SK-N-SH (cell line): Measurements from ENCODE around the gene CALML3. TPM values are rescaled to one million over a fixed set of nuclear protein-coding genes. Genes with fewer than 3 reads are reported as not detected.

Source experiments
- CTCF ChIA-PET: fragments of 300-600, 350-600 bp; formaldehyde crosslinking; extraction: SDS; loops from one replicate; lab custom pipeline; 2021; lab: Yijun Ruan, JAX
- POLR2A ChIA-PET: fragments of 350-600 bp; sonication (Branson Sonifier 250); formaldehyde crosslinking; extraction: SDS; loops from one replicate; lab custom pipeline; 2020; ENCODE audit warnings: antibody characterized with exemption, inconsistent platforms; lab: Yijun Ruan, JAX
- DNase-seq: peaks from one replicate; pipeline ENCODE4 v3.0.0; 2012
- H2AFZ ChIP-seq: fragments of 200-600 bp; sonication (generic); 2 replicates; pipeline ENCODE4 v1.8.1; 2016; ENCODE audit warnings: antibody characterized with exemption, mild to moderate bottlenecking, low read depth
- H3F3A ChIP-seq: fragments of 200-600 bp; sonication (generic); replicated peaks from 2 replicates; pipeline ENCODE3; 2016; ENCODE audit warnings: antibody characterized with exemption, mild to moderate bottlenecking; ENCODE audit not compliant: insufficient read depth
- H3K27ac ChIP-seq, 2 experiments: fragments of 200-500 bp in 1 of 2; fragments of 200-600 bp in 1 of 2; sonication (Bioruptor generic) in 1 of 2; sonication (generic), shearing (Covaris generic) in 1 of 2; 2 replicates each; pipeline versions ENCODE4 v1.5.1 to v1.6.1; 2014 to 2016; ENCODE audit warnings: low read depth in 2 of 2, inconsistent platforms in 1 of 2, low read length in 1 of 2, mild to moderate bottlenecking in 1 of 2, mixed read lengths in 1 of 2
- H3K27me3 ChIP-seq: fragments of 200-600 bp; sonication (generic), shearing (Covaris generic); 2 replicates; pipeline ENCODE4 v1.6.1; 2016; ENCODE audit warnings: mixed run types; ENCODE audit not compliant: insufficient read depth
- H3K36me3 ChIP-seq, 2 experiments: fragments of 200-500 bp in 1 of 2; fragments of 200-600 bp in 1 of 2; sonication (Bioruptor generic) in 1 of 2; sonication (generic) in 1 of 2; replicated peaks in 1 of 2; 2 replicates each; pipeline versions ENCODE3 to v1.5.1; 2014 to 2016; ENCODE audit warnings: low read length in 1 of 2, mild to moderate bottlenecking in 1 of 2; ENCODE audit not compliant: insufficient read depth in 2 of 2, control insufficient read depth in 1 of 2
- H3K4me1 ChIP-seq, 2 experiments: fragments of 200-500 bp in 1 of 2; fragments of 200-600 bp in 1 of 2; sonication (Bioruptor generic) in 1 of 2; sonication (generic), shearing (Covaris generic) in 1 of 2; 2 replicates each; pipeline versions ENCODE4 v1.5.1 to v1.6.1; 2014 to 2016; ENCODE audit warnings: low read depth in 1 of 2, low read length in 1 of 2, mixed run types in 1 of 2; ENCODE audit not compliant: insufficient read depth in 2 of 2, control insufficient read depth in 1 of 2
- H3K4me2 ChIP-seq: fragments of 200-600 bp; sonication (generic), shearing (Covaris generic); 2 replicates; pipeline ENCODE4 v1.6.1; 2017; ENCODE audit warnings: mixed run types
- H3K4me3 ChIP-seq, 2 experiments: fragments of 200-500 bp in 1 of 2; fragments of 200-600 bp in 1 of 2; sonication (Bioruptor generic) in 1 of 2; sonication (generic), shearing (Covaris generic) in 1 of 2; 2 replicates each; pipeline versions ENCODE4 v1.5.1 to v1.8.1; 2014 to 2016; ENCODE audit warnings: low read depth in 2 of 2, inconsistent platforms in 1 of 2, low read length in 1 of 2, mild to moderate bottlenecking in 1 of 2, mixed read lengths in 1 of 2, moderate library complexity in 1 of 2
- H3K79me2 ChIP-seq: fragments of 200-600 bp; sonication (generic); 2 replicates; pipeline ENCODE4 v1.8.1; 2017; ENCODE audit warnings: mild to moderate bottlenecking; ENCODE audit not compliant: insufficient read depth
- H3K9ac ChIP-seq: fragments of 200-600 bp; sonication (generic); 2 replicates; pipeline ENCODE4 v1.6.1; 2017; ENCODE audit warnings: mixed run types
- H3K9me2 ChIP-seq: fragments of 200-600 bp; sonication (generic); 2 replicates; pipeline ENCODE4 v1.6.1; 2017; ENCODE audit warnings: mixed run types
- H3K9me3 ChIP-seq: fragments of 200-600 bp; sonication (generic); 2 replicates; pipeline ENCODE4 v1.6.1; 2017; ENCODE audit warnings: mixed run types, mild to moderate bottlenecking, moderate library complexity
- H4K20me1 ChIP-seq: fragments of 200-600 bp; sonication (generic); 2 replicates; pipeline ENCODE4 v1.6.1; 2017; ENCODE audit warnings: mild to moderate bottlenecking, mixed run types; ENCODE audit not compliant: insufficient read depth
- CHD2 ChIP-seq: fragments of 150-350 bp; IDR thresholded peaks from 2 replicates; pipeline ENCODE4 v1.6.1; 2018; ENCODE audit warnings: low read length; ENCODE audit not compliant: partially characterized antibody
- EP300 ChIP-seq, 2 experiments: IDR thresholded peaks; 2 replicates each; pipeline versions ENCODE4 v1.4.0 to v1.6.1; 2012; ENCODE audit warnings: borderline replicate concordance in 1 of 2, low read depth in 1 of 2, low read length in 1 of 2
- EZH2phosphoT487 ChIP-seq: fragments of 200-600 bp; sonication (generic); IDR thresholded peaks from 2 replicates; pipeline ENCODE4 v1.6.1; 2017; ENCODE audit warnings: low read depth, mixed run types, mild to moderate bottlenecking, antibody characterized with exemption, moderate library complexity, borderline replicate concordance
- FOSL2 ChIP-seq: IDR thresholded peaks from 2 replicates; pipeline ENCODE4 v1.4.0; 2012; ENCODE audit warnings: low read depth, mild to moderate bottlenecking, moderate library complexity, borderline replicate concordance
- FOXM1 ChIP-seq: IDR thresholded peaks from 2 replicates; pipeline ENCODE4 v1.4.0; 2012; ENCODE audit warnings: low read depth, mild to moderate bottlenecking
- GABPA ChIP-seq: IDR thresholded peaks from 2 replicates; pipeline ENCODE4 v1.4.0; 2012; ENCODE audit warnings: low read depth, mild to moderate bottlenecking
- PBX3 ChIP-seq: IDR thresholded peaks from 2 replicates; pipeline ENCODE4; 2012
- RAD21 ChIP-seq: IDR thresholded peaks from 2 replicates; pipeline ENCODE4 v1.6.1; 2012; ENCODE audit warnings: mild to moderate bottlenecking, low read length
- RCOR1 ChIP-seq: fragments of 150-350 bp; IDR thresholded peaks from 2 replicates; pipeline ENCODE4 v1.6.1; 2017; ENCODE audit warnings: antibody characterized with exemption, low read length
- RFX5 ChIP-seq: IDR thresholded peaks from 2 replicates; pipeline ENCODE4 v1.6.1; 2012; ENCODE audit warnings: mild to moderate bottlenecking, improper control_type of control experiment, low read length
- SMC3 ChIP-seq: IDR thresholded peaks from 2 replicates; pipeline ENCODE4 v1.6.1; 2012; ENCODE audit warnings: low read depth, low read length, improper control_type of control experiment
- TAF1 ChIP-seq: IDR thresholded peaks from 2 replicates; pipeline ENCODE4 v1.6.1; 2012; ENCODE audit warnings: low read depth, mild to moderate bottlenecking, low read length, moderate library complexity, borderline replicate concordance
- TCF12 ChIP-seq: IDR thresholded peaks from 2 replicates; pipeline ENCODE4 v1.4.0; 2012
- TEAD4 ChIP-seq: IDR thresholded peaks from 2 replicates; pipeline ENCODE4 v1.4.0; 2012; ENCODE audit warnings: mild to moderate bottlenecking, borderline replicate concordance; ENCODE audit not compliant: insufficient read depth
- USF2 ChIP-seq: fragments of 150-350 bp; IDR thresholded peaks from 2 replicates; pipeline ENCODE4 v1.6.1; 2017; ENCODE audit warnings: antibody characterized with exemption, low read length, low read depth, borderline replicate concordance
- YY1 ChIP-seq: IDR thresholded peaks from 2 replicates; pipeline ENCODE4 v1.4.0; 2012; ENCODE audit warnings: low read depth, mild to moderate bottlenecking
- WGBS: methylation state at CpG from one replicate; pipeline ENCODE4 v1.1.6; 2017; ENCODE audit warnings: low lambda C conversion rate; 5-methylcytosine and 5-hydroxymethylcytosine counted together
- polyA plus RNA-seq, 3 experiments: library from polyadenylated mRNA; depleted of rRNA; stranded (reverse); fragments of >200 nt; gene quantifications; 2 replicates each; pipeline ENCODE4 v1.2.3, GENCODE V29; 2012
- TF ChIP-seq, protein P1 (sequence below): IDR thresholded peaks from 2 replicates; pipeline ENCODE4 v1.4.0; 2012; ENCODE audit warnings: low read depth, borderline replicate concordance
- TF ChIP-seq, protein P2 (sequence below): fragments of 150-350 bp; IDR thresholded peaks from 2 replicates; pipeline ENCODE4 v1.6.1; 2016; ENCODE audit warnings: mild to moderate bottlenecking, low read depth, low read length
- TF ChIP-seq, protein P3 (sequence below): fragments of 200-600 bp; sonication (generic); IDR thresholded peaks from 2 replicates; pipeline ENCODE4 v1.6.1; 2017; ENCODE audit warnings: antibody characterized with exemption, mild to moderate bottlenecking, moderate library complexity

Gene CALML3
- polyA plus RNA-seq, 1 of the 3 experiments (the other 2 are of a cell fraction): not detected

- no peaks in the 10 kb centered on the region for H3K36me3 ChIP-seq
- no peak overlapping the region for H2AFZ ChIP-seq
- ChIA-PET CTCF (no interaction called here), POLR2A (no interaction called here)
- H3K9ac ChIP-seq: no peak overlapping the region
- H3K9me2 ChIP-seq: no peaks in the 10 kb centered on the region
- WGBS: 53% methylated on average over 6 of the region's 6 CpGs
- no peaks in the 10 kb centered on the region for H4K20me1 ChIP-seq
- no peak overlapping the region for H3K4me3 ChIP-seq
- no peak overlapping the region for H3K4me2 ChIP-seq
- H3F3A ChIP-seq: no peaks in the 10 kb centered on the region
- no peak overlapping the region for H3K27ac ChIP-seq
- no peaks in the 10 kb centered on the region for H3K27me3 ChIP-seq
- H3K79me2 ChIP-seq: no peaks in the 10 kb centered on the region
- TF ChIP-seq FOXM1 (no peak), YY1 (no peak), TAF1 (no peak), RCOR1 (no peak), RAD21 (no peak), EZH2phosphoT487 (no peak), PBX3 (no peak), SMC3 (no peak), TEAD4 (no peak), CHD2 (no peak), USF2 (no peak), RFX5 (no peak), EP300 (IDR thresholded peaks at IDR 0.05; ENCODE audit: borderline replicate concordance in 1 of 2, low read depth in 1 of 2, low read length in 1 of 2) (no peak), TCF12 (no peak), FOSL2 (no peak), GABPA (no peak)
- TF ChIP-seq, protein P1, sequence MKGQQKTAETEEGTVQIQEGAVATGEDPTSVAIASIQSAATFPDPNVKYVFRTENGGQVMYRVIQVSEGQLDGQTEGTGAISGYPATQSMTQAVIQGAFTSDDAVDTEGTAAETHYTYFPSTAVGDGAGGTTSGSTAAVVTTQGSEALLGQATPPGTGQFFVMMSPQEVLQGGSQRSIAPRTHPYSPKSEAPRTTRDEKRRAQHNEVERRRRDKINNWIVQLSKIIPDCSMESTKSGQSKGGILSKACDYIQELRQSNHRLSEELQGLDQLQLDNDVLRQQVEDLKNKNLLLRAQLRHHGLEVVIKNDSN: no peak
- TF ChIP-seq, protein P2, sequence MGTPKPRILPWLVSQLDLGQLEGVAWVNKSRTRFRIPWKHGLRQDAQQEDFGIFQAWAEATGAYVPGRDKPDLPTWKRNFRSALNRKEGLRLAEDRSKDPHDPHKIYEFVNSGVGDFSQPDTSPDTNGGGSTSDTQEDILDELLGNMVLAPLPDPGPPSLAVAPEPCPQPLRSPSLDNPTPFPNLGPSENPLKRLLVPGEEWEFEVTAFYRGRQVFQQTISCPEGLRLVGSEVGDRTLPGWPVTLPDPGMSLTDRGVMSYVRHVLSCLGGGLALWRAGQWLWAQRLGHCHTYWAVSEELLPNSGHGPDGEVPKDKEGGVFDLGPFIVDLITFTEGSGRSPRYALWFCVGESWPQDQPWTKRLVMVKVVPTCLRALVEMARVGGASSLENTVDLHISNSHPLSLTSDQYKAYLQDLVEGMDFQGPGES: no peak
- TF ChIP-seq, protein P3, sequence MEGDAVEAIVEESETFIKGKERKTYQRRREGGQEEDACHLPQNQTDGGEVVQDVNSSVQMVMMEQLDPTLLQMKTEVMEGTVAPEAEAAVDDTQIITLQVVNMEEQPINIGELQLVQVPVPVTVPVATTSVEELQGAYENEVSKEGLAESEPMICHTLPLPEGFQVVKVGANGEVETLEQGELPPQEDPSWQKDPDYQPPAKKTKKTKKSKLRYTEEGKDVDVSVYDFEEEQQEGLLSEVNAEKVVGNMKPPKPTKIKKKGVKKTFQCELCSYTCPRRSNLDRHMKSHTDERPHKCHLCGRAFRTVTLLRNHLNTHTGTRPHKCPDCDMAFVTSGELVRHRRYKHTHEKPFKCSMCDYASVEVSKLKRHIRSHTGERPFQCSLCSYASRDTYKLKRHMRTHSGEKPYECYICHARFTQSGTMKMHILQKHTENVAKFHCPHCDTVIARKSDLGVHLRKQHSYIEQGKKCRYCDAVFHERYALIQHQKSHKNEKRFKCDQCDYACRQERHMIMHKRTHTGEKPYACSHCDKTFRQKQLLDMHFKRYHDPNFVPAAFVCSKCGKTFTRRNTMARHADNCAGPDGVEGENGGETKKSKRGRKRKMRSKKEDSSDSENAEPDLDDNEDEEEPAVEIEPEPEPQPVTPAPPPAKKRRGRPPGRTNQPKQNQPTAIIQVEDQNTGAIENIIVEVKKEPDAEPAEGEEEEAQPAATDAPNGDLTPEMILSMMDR: no peak
- DNase-seq: no peak
- 0 out of 2 replicates have a peak, but pooled peaks cover 16% of the 10 kb centered on the region for H3K9me3 ChIP-seq
- H3K4me1 ChIP-seq: peaks cover 7 to 11% of the 10 kb centered on the region in 2 experiments; a peak in 1 of 4 replicates
These were observed 19.6 kb downstream of the CALML3 start for GRCh38 chr10:5544216-5544805.
